HG02610 (cell line): Measurements from ENCODE around the gene RNF112.

Experiments
- ATAC-seq: cut with Tn5 transposase; IDR thresholded peaks from one replicate; pipeline ENCODE4 v1.9.1; 2021; ENCODE audit warnings: mild to moderate bottlenecking, moderate library complexity; ENCODE audit not compliant: unreplicated experiment

Gene RNF112

GRCh38 chr17:19410875-19411620, at the start of gene RNF112:
Gene RNF112 (plus strand): TSS chr17:19411232. CDS start chr17:19411409, 177 bp downstream.
- no peak for ATAC-seq

GRCh38 chr17:19361326-19361725, 49.7 kb upstream of the RNF112 start:
- no peak for ATAC-seq

DNA sequence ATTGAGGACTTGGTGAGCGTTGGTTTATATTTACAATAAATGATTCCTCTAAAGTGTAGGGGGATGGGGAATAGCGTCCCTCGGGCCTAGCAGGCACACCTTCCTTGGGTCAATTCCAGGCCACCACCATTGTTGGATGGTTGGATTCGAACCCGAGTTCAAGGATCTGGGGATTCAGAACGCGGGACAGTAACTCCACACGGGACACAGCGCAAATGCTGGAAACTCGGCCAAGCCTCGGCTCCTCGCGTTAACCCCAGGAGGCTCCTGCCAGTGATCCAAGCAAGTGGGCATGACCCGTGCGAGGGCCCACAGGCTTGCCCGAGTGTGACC, 49.1 kb upstream of the RNF112 start:
- no peak for ATAC-seq

GRCh38 chr17:19362277-19363113, 48.5 kb upstream of the RNF112 start, which contains the start of gene B9D1:
Gene B9D1 (minus strand): TSS chr17:19362723. CDS start chr17:19362569, 154 bp downstream.
- peak; percentile 79 for ATAC-seq

DNA sequence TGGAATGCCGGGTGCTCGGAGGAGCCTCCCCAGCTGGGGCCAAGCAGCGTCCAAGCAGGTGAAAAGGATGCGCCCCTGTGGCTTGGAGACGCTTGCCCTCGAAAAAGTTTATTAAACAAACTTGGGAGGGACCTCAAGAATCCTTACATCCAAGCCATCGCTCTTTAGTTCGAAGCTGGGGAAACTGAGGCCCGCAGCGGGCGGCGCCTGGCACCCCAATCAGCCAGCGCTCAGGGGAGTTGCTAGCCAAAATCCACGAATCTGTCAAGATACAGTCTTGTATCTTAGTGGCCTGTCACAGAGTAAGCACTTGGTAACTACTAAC, 48.0 kb upstream of the RNF112 start:
- no peak for ATAC-seq

DNA sequence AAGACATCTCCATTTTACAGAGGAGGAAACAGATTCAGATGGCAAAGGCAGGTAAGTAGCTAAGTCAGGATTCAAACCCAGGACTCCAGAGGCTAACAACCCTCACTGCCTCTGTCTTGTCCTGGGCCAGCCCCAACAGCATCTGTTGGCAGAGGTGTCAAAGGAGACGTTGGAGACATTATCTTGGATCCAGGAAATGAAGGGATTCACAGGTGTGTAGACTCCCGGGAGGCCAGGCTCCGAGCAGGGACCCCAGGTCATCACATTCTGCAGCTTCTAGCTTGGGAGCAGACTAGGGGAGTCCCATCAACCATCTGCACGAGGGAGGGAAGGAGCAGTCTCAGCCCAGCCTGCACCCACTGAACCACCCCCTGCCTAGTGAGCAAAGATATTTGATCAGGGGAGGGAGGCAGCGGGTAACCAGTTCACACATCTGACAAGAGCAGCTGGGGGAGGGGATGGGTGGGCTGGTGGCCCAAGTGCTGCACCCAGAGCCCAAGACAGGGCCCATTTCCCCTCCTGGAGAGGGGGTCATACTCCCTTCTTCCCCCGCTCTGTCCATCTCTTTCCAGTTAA, 47.5 kb upstream of the RNF112 start:
- no peak for ATAC-seq

- ATAC-seq: no peak
These were observed 46.1 kb upstream of the RNF112 start for GRCh38 chr17:19364699-19365498.

GRCh38 chr17:19365499-19365817, 45.6 kb upstream of the RNF112 start:
- no peak for ATAC-seq

GRCh38 chr17:19365833-19366636, 45.0 kb upstream of the RNF112 start:
- ATAC-seq: no peak

DNA sequence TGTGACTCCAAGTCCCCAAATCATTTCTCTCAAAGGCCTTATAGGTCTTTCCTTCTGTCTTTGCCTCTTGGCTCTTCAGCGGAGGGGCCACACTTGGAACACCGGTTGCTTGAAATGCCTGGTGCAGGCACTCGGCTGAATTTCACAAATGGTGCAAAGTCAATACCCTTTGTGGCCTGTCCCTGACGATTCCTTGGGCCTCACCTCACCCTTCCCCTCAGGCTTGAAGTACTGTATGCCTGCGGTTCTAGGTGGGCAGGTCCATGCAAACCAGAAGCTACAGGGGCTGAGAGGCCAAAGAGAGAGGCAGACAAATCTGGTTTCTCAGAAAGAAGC, 44.4 kb upstream of the RNF112 start:
- no peak for ATAC-seq

- ATAC-seq: no peak
These were observed 42.8 kb upstream of the RNF112 start for GRCh38 chr17:19368229-19368628.

GRCh38 chr17:19369107-19369778, 41.8 kb upstream of the RNF112 start:
- no peak for ATAC-seq

- no peak for ATAC-seq
These were observed 41.1 kb upstream of the RNF112 start for GRCh38 chr17:19369846-19370492.

- peak; percentile 57 for ATAC-seq
These were observed 40.5 kb upstream of the RNF112 start for GRCh38 chr17:19370493-19370960.

DNA sequence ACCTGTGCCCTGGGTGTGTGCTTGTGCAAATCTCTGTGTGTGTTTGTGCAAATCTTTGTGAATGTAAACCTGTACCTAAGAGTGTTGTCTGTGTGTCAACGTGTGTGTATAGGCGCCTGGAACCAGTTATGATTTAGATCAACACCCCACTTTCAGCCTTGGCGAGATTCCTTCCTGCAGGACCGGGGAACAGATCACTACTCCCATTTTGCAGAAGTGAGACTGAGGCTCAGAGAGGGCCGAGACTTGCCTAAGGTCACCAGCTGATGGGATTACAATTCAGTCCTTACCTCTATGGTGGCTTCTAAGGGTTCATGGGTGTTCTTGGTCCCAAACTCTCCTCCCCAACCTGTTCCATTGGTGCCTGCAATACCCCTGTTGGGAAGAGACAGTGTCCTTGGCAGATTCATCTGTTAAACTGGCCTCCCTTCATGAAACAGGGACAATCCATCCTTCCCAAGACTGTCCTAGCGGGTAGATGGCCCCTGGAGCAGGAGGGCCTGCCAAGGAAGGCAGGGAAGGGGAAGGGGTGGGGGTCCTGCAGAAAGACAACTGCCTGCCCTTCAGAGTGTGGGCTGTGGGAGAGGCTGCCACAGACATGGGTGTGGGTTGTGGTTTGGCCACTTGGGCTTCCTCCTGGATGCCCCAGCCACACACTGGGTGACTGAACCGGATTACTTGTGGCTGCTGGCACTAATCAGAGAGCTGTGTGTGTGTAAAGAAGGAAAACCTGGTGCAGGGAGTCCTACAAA, 39.6 kb upstream of the RNF112 start:
- no peak for ATAC-seq

DNA sequence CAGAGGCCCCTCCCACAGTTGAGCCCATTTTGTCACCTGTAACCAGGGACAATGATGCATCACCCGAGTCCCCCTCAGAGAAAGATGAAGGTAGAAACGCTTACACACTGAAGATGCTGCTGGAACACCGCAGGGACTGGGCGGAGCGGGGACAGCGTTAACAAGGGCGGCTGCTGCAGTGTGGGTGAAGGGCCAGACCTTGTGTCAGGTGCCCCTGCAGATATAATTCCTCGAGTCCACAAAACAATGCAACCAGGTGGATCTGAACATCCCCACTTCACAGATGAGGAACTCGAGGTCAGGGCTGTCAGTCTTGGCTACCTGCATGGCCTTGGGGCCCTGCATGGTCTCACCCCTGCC, 39.0 kb upstream of the RNF112 start:
- ATAC-seq: no peak

DNA sequence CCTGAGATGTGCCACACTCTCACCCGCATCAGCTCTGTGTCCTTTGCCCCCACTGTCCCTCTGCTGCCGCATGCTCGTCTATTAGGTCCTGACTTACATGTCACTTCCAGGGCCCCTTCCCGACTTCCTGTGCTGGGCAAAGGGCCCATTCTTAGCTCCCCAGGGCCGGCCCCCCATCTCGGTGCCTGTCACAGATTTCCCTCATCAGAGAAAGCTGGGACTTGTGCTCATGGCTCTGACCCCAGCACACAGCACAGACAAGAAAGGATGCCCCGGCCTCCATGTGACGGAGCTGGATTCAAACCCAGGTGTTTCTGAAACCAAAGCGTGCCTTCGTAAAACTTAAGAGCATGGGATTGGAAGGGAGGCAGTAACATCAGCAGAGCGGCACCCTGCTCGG, 38.6 kb upstream of the RNF112 start:
- no peak for ATAC-seq

- no peak for ATAC-seq
These were observed 38.0 kb upstream of the RNF112 start for GRCh38 chr17:19372866-19373504.
